ENCODE measurements around the gene EP400. TPM values are rescaled to one million over a fixed set of nuclear protein-coding genes. Genes with fewer than 3 reads are reported as not detected.

The EP400 gene
- total RNA-seq, 1 donor from 2014 or later, result 35.9 TPM

- no peak for DNase-seq (ENCODE audit: low spot score)
- Mint-ChIP-seq H3K4me1 (ENCODE audit: low read depth) (no peaks in the 10 kb centered on the region), H3K9me3 (ENCODE audit: low read depth) (no peaks in the 10 kb centered on the region), H3K4me3 (ENCODE audit: unreplicated experiment) (no peak overlapping the region), H3K27me3 (ENCODE audit: low read depth) (no peaks in the 10 kb centered on the region), H3K27ac (ENCODE audit: unreplicated experiment) (no peak overlapping the region), H3K36me3 (ENCODE audit: low read depth) (peaks cover 35% of the 10 kb centered on the region)
- no peak for TF ChIP-seq CTCF (IDR thresholded peaks at IDR 0.05)
Observed at GRCh38 chr12:132056320-132056719, 106.6 kb downstream of the EP400 start.

- Mint-ChIP-seq H3K27me3 (ENCODE audit: low read depth) (no peaks in the 10 kb centered on the region), H3K4me3 (ENCODE audit: unreplicated experiment) (no peak overlapping the region), H3K4me1 (ENCODE audit: low read depth) (no peaks in the 10 kb centered on the region), H3K27ac (ENCODE audit: unreplicated experiment) (no peak overlapping the region), H3K36me3 (ENCODE audit: low read depth) (peaks cover 38% of the 10 kb centered on the region), H3K9me3 (ENCODE audit: low read depth) (no peaks in the 10 kb centered on the region)
- no peak for DNase-seq (ENCODE audit: low spot score)
- no peak for TF ChIP-seq CTCF (IDR thresholded peaks at IDR 0.05)
Observed at GRCh38 chr12:132056951-132057350, 107.2 kb downstream of the EP400 start.

GRCh38 chr12:132057691-132058090, 107.9 kb downstream of the EP400 start:
- Mint-ChIP-seq H3K4me3 (ENCODE audit: unreplicated experiment) (no peak overlapping the region), H3K27ac (ENCODE audit: unreplicated experiment) (no peak overlapping the region), H3K27me3 (ENCODE audit: low read depth) (no peaks in the 10 kb centered on the region), H3K9me3 (ENCODE audit: low read depth) (no peaks in the 10 kb centered on the region), H3K4me1 (ENCODE audit: low read depth) (no peaks in the 10 kb centered on the region), H3K36me3 (ENCODE audit: low read depth) (peaks cover 40% of the 10 kb centered on the region)
- TF ChIP-seq CTCF (IDR thresholded peaks at IDR 0.05), result no peak
- DNase-seq (ENCODE audit: low spot score), result no peak

GRCh38 chr12:132061197-132061596, 111.5 kb downstream of the EP400 start:
- Mint-ChIP-seq H3K4me1 (ENCODE audit: low read depth) (peaks cover 2% of the 10 kb centered on the region), H3K36me3 (ENCODE audit: low read depth) (peaks cover 39% of the 10 kb centered on the region), H3K27ac (ENCODE audit: unreplicated experiment) (no peak overlapping the region), H3K27me3 (ENCODE audit: low read depth) (no peaks in the 10 kb centered on the region), H3K4me3 (ENCODE audit: unreplicated experiment) (no peak overlapping the region), H3K9me3 (ENCODE audit: low read depth) (no peaks in the 10 kb centered on the region)
- no peak for TF ChIP-seq CTCF (IDR thresholded peaks at IDR 0.05)
- no peak for DNase-seq (ENCODE audit: low spot score)

GRCh38 chr12:132061641-132062430, 112.1 kb downstream of the EP400 start:
- H3K4me3 Mint-ChIP-seq (ENCODE audit: unreplicated experiment), result no peak overlapping the region
- DNase-seq (ENCODE audit: low spot score), result no peak
- no peaks in the 10 kb centered on the region for H3K9me3 Mint-ChIP-seq (ENCODE audit: low read depth)
- peaks cover 4% of the 10 kb centered on the region for H3K4me1 Mint-ChIP-seq (ENCODE audit: low read depth)
- H3K27ac Mint-ChIP-seq (ENCODE audit: unreplicated experiment), result no peak overlapping the region
- no peaks in the 10 kb centered on the region for H3K27me3 Mint-ChIP-seq (ENCODE audit: low read depth)
- no peak for TF ChIP-seq CTCF (IDR thresholded peaks at IDR 0.05)
- H3K36me3 Mint-ChIP-seq (ENCODE audit: low read depth), result peaks cover 43% of the 10 kb centered on the region

Measured in chondrocyte (in vitro differentiated cells).